Measurements from ENCODE around the gene CBLC.

DNA sequence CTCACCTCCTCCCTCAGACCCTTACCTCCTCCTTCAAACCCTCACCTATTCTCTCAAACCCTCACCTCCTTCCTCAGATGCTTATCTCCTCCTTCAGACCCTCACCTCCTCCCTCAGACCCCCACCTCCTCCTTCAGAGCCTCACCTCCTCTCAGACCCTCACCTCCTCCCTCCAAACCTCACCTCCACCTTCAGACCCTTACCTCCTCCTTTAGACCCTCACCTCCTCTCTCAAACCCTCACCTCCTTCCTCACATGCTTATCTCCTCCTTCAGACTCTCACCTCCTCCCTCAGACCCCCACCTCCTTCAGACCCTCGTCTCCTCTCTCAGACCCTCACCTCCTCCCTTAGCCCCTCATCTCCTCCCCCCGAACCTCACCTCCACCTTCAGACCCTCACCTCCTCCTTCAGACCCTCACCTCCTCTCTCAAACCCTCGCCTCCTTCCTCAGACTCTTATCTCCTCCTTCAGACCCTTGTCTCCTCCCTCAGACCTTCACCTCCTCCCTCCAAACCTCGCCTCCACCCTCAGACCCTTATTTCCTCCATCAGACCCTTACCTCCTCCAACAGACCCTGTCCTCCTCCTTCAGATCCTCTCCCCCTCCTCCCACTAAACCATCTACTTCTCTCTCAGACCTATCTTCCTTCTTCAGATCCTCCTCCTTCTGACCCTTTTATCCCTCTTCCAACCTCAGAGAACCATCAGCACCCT, 31.6 kb upstream of the CBLC start:
- TF ChIP-seq POLR2A (IDR thresholded peaks at IDR 0.05) (no peak), EP300 (IDR thresholded peaks at IDR 0.05) (no peak), POLR2AphosphoS5 (IDR thresholded peaks at IDR 0.05) (no peak)
- TF ChIP-seq, protein P1, sequence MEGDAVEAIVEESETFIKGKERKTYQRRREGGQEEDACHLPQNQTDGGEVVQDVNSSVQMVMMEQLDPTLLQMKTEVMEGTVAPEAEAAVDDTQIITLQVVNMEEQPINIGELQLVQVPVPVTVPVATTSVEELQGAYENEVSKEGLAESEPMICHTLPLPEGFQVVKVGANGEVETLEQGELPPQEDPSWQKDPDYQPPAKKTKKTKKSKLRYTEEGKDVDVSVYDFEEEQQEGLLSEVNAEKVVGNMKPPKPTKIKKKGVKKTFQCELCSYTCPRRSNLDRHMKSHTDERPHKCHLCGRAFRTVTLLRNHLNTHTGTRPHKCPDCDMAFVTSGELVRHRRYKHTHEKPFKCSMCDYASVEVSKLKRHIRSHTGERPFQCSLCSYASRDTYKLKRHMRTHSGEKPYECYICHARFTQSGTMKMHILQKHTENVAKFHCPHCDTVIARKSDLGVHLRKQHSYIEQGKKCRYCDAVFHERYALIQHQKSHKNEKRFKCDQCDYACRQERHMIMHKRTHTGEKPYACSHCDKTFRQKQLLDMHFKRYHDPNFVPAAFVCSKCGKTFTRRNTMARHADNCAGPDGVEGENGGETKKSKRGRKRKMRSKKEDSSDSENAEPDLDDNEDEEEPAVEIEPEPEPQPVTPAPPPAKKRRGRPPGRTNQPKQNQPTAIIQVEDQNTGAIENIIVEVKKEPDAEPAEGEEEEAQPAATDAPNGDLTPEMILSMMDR (IDR thresholded peaks at IDR 0.05), result no peak
